HAP-1 (cell line): Measurements from ENCODE around the gene HK3.

Source experiments
- DNase-seq, 2 experiments: peaks; one replicate each; pipeline ENCODE4 v3.0.0-alpha.2; 2016 to 2020; ENCODE audit warnings: low spot score in 2 of 2
- H3K27me3 ChIP-seq: fragments of 250-450 bp; sonication (Bioruptor Pico); 2 replicates; pipeline ENCODE4 v1.5.1; 2020; ENCODE audit warnings: low read depth, mild to moderate bottlenecking, moderate library complexity
- H3K36me3 ChIP-seq: fragments of 250-450 bp; sonication (Bioruptor Pico); replicated peaks from 2 replicates; pipeline ENCODE4 v1.5.1; 2020; ENCODE audit warnings: mild to moderate bottlenecking
- H3K4me1 ChIP-seq: fragments of 250-450 bp; sonication (Bioruptor Pico); 2 replicates; pipeline ENCODE4 v1.5.1; 2020; ENCODE audit warnings: mild to moderate bottlenecking
- H3K4me3 ChIP-seq: fragments of 250-450 bp; sonication (Bioruptor Pico); 2 replicates; pipeline ENCODE4 v1.5.1; 2020; ENCODE audit warnings: mild to moderate bottlenecking, moderate library complexity
- H3K9me3 ChIP-seq: fragments of 250-450 bp; sonication (Bioruptor Pico); 2 replicates; pipeline ENCODE4 v1.5.1; 2020; ENCODE audit warnings: mild to moderate bottlenecking, moderate library complexity
- in situ Hi-C: fragments of 300-500 bp; cut with MboI; formaldehyde crosslinking; loops from 3 replicates; pipeline ENCODE4 v1.14.3; 2020; ENCODE audit warnings: low sequenced_read_pairs, inconsistent platforms, mixed read lengths

The HK3 gene

GRCh38 chr5:176863041-176863764 is 35.9 kb downstream of the HK3 start:
- in situ Hi-C loops = no loop called here
- Histone ChIP-seq H3K4me3 (no peak overlapping the region), H3K9me3 (no peaks in the 10 kb centered on the region), H3K4me1 (no peaks in the 10 kb centered on the region), H3K27me3 (peaks cover 47% of the 10 kb centered on the region), H3K36me3 (no peaks in the 10 kb centered on the region)
- no peak for DNase-seq

- in situ Hi-C loops = no loop called here
- DNase-seq = no peak
- Histone ChIP-seq H3K36me3 (no peaks in the 10 kb centered on the region), H3K27me3 (peaks cover 46% of the 10 kb centered on the region), H3K9me3 (no peaks in the 10 kb centered on the region), H3K4me1 (no peaks in the 10 kb centered on the region), H3K4me3 (no peak overlapping the region)
Observed at GRCh38 chr5:176862330-176862995, 36.7 kb downstream of the HK3 start.

GRCh38 chr5:176861276-176861675 is 37.9 kb downstream of the HK3 start:
- Histone ChIP-seq H3K36me3 (no peaks in the 10 kb centered on the region), H3K27me3 (peaks cover 39% of the 10 kb centered on the region), H3K4me3 (no peak overlapping the region), H3K9me3 (no peaks in the 10 kb centered on the region), H3K4me1 (no peaks in the 10 kb centered on the region)
- DNase-seq = no peak
- in situ Hi-C loops = no loop called here

- no peaks in the 10 kb centered on the region for H3K9me3 ChIP-seq
- H3K36me3 ChIP-seq = no peaks in the 10 kb centered on the region
- DNase-seq = no peak
- H3K4me3 ChIP-seq = no peak overlapping the region
- peaks cover 33% of the 10 kb centered on the region for H3K27me3 ChIP-seq
- in situ Hi-C loops = no loop called here
- no peaks in the 10 kb centered on the region for H3K4me1 ChIP-seq
Observed at GRCh38 chr5:176860381-176860780, 38.8 kb downstream of the HK3 start.

GRCh38 chr5:176859916-176860315 is 39.2 kb downstream of the HK3 start:
- in situ Hi-C loops = no loop called here
- Histone ChIP-seq H3K4me1 (no peaks in the 10 kb centered on the region), H3K27me3 (peaks cover 33% of the 10 kb centered on the region)

GRCh38 chr5:176857894-176858273 is 41.3 kb downstream of the HK3 start:
- Histone ChIP-seq H3K36me3 (no peaks in the 10 kb centered on the region), H3K4me3 (no peak overlapping the region), H3K27me3 (peaks cover 18% of the 10 kb centered on the region), H3K4me1 (no peaks in the 10 kb centered on the region), H3K9me3 (no peaks in the 10 kb centered on the region)
- in situ Hi-C loops = no loop called here
- DNase-seq = no peak

More at GRCh38 chr5:176859916-176860315, 39.2 kb downstream of the HK3 start:
- no peak overlapping the region for H3K4me3 ChIP-seq
- H3K9me3 ChIP-seq = no peaks in the 10 kb centered on the region
- DNase-seq = no peak
- H3K36me3 ChIP-seq = no peaks in the 10 kb centered on the region

GRCh38 chr5:176857216-176857893 is 41.8 kb downstream of the HK3 start:
- in situ Hi-C loops = no loop called here
- Histone ChIP-seq H3K9me3 (no peaks in the 10 kb centered on the region), H3K4me1 (no peaks in the 10 kb centered on the region), H3K27me3 (peaks cover 13% of the 10 kb centered on the region), H3K36me3 (no peaks in the 10 kb centered on the region), H3K4me3 (no peak overlapping the region)
- no peak for DNase-seq

- DNase-seq = no peak
- Histone ChIP-seq H3K36me3 (no peaks in the 10 kb centered on the region), H3K9me3 (no peaks in the 10 kb centered on the region), H3K4me3 (no peak overlapping the region), H3K27me3 (peaks cover 8% of the 10 kb centered on the region), H3K4me1 (no peaks in the 10 kb centered on the region)
- in situ Hi-C loops = no loop called here
Observed at GRCh38 chr5:176856746-176857145, 42.4 kb downstream of the HK3 start.

GRCh38 chr5:176855598-176855997 is 43.5 kb downstream of the HK3 start:
- H3K9me3 ChIP-seq = no peaks in the 10 kb centered on the region
- no peaks in the 10 kb centered on the region for H3K4me1 ChIP-seq
- no peak overlapping the region for H3K4me3 ChIP-seq
- in situ Hi-C loops = no loop called here
- H3K36me3 ChIP-seq = no peaks in the 10 kb centered on the region
- no peak for DNase-seq
- peaks cover 8% of the 10 kb centered on the region for H3K27me3 ChIP-seq

GRCh38 chr5:176854164-176854563 is 45.0 kb downstream of the HK3 start:
- in situ Hi-C loops = no loop called here
- Histone ChIP-seq H3K9me3 (no peaks in the 10 kb centered on the region), H3K36me3 (no peaks in the 10 kb centered on the region), H3K27me3 (peaks cover 6% of the 10 kb centered on the region), H3K4me1 (no peaks in the 10 kb centered on the region), H3K4me3 (no peak overlapping the region)
- no peak for DNase-seq

GRCh38 chr5:176853151-176853778 is 45.9 kb downstream of the HK3 start:
- Histone ChIP-seq H3K4me3 (no peak overlapping the region), H3K4me1 (no peaks in the 10 kb centered on the region), H3K27me3 (peaks cover 6% of the 10 kb centered on the region), H3K36me3 (no peaks in the 10 kb centered on the region), H3K9me3 (no peaks in the 10 kb centered on the region)
- no peak for DNase-seq
- in situ Hi-C loops = no loop called here

- in situ Hi-C loops = no loop called here
- Histone ChIP-seq H3K27me3 (peaks cover 4% of the 10 kb centered on the region; the same call in 1 of the 2 replicates), H3K9me3 (no peaks in the 10 kb centered on the region), H3K4me3 (no peak overlapping the region), H3K4me1 (no peaks in the 10 kb centered on the region), H3K36me3 (no peaks in the 10 kb centered on the region)
- DNase-seq = no peak
Observed at GRCh38 chr5:176851871-176852658, 47.1 kb downstream of the HK3 start.

GRCh38 chr5:176851380-176851779 is 47.8 kb downstream of the HK3 start:
- DNase-seq = no peak
- in situ Hi-C loops = no loop called here
- Histone ChIP-seq H3K9me3 (no peaks in the 10 kb centered on the region), H3K4me1 (no peaks in the 10 kb centered on the region), H3K4me3 (no peak overlapping the region), H3K27me3 (no peaks in the 10 kb centered on the region), H3K36me3 (no peaks in the 10 kb centered on the region)
